ENCODE data around the gene ZMIZ1. TPM values are rescaled to one million over a fixed set of nuclear protein-coding genes. Genes with fewer than 3 reads are reported as not detected.

The ZMIZ1 gene
- total RNA-seq, 2 donors from 2014 or later, result 51.4 to 58.0 TPM

GRCh38 chr10:79193694-79194382 is 125.1 kb downstream of the ZMIZ1 start:
- intact Hi-C loops (cut with DNase I), result loop anchor here (5.0 to 10.0 kb wide), 5 partner anchors 42 to 1147 kb away; no protein-coding TSS in a partner anchor
- no peak for ATAC-seq

DNA sequence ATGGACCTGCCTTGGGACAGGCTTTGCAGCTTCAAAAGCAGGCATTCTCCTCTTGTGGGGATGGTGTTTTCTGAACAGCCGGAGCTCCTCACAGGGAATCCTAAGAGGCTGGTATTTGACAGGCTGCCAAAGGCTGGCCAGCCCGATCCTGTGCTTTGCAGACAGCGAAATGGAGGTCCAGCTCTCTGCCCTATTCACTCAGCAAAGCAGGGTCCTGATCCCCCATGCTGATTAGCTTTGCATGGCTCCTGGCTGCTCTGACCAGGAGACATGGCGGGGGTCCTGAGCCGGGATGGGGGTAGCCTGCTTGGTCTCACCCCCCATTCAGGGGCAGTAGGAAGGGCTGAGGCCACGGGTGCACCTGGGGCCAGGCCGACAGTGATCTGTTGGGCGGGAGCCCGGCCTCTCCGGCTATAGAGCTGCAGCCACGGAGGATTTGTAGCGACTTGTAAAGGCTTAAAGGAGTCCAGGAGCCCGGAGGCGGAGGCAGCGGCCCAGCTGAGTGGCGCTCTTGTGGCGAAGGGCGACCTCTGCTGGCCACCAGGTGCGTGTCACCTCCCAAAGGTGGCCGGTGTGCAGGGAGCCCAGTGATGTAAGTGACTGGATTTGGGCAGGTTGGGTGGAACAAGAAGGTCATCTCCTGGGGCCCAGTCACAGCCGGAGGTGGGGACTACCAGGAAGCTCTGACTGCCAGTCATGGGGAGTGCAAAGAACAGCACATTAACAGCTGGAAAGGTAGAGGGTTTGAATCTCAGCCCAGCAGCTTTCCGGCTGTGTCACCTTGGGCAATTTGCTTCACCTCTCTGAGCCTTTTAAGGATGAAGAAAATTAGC is 126.5 kb downstream of the ZMIZ1 start:
- intact Hi-C loops (cut with DNase I), result loop anchor here (5.0 to 10.0 kb wide), 4 partner anchors 218 to 983 kb away; no protein-coding TSS in a partner anchor
- ATAC-seq (peak; percentile 78 to 88), DNase-seq (peak; percentile 88)

More at GRCh38 chr10:79193694-79194382, 125.1 kb downstream of the ZMIZ1 start:
- no peak for DNase-seq

DNA sequence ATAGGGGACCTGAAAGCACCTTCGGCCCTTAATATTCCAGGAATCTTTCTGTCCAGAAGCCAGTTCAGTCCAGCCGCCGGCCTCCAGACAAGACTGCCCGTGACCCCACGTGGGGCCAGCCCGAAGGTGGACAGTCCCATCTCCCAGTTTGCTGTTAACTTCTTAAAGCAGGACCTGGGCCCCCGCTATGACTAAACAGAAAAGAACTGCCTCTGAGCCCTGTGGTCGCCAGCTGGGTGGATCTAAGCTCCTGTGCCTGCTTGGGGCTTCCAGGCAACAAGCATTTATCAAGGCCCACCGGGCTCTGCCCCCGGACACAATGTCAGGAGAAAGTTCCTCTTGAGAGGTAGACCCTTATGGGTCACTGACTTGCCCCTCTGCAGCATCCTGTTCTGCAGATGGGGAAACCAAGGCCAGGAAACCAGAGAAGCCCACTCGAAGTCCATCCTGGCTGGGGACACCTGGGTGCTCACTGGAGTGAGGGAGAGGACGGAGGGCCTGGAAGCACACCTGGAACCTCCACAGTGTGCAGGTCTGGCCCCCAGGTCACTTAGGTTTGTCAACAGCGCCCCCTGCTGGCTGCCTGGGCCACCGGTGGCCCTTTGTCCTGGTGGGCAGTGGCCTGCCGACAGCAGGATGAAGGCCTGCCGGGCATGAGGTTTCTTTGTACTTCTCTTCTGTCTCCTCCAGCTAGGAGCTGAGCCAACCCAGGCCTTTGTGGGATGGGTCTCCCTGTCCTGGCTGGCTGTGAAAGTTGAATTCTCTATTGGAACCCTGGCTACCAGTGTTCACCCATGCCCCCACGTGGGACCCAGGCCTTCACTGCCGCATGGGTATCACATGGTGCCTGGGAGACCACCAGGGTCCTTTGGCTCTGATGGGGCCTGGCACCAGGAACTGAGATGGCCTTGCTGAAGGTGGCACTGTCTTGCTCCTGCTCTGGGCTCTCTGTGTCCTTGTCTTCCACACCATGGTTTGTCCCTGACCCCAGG is 128.0 kb downstream of the ZMIZ1 start:
- DNase-seq (peak; percentile 82), ATAC-seq (peak; percentile 47 to 48)
- intact Hi-C loops (cut with DNase I), result loop anchor here (5.0 to 10.0 kb wide), 4 partner anchors 219 to 984 kb away; no protein-coding TSS in a partner anchor

GRCh38 chr10:79197558-79197957 is 128.8 kb downstream of the ZMIZ1 start:
- intact Hi-C loops (cut with DNase I), result loop anchor here (5.0 to 10.0 kb wide), 4 partner anchors 220 to 985 kb away; no protein-coding TSS in a partner anchor
- ATAC-seq, result no peak

DNA sequence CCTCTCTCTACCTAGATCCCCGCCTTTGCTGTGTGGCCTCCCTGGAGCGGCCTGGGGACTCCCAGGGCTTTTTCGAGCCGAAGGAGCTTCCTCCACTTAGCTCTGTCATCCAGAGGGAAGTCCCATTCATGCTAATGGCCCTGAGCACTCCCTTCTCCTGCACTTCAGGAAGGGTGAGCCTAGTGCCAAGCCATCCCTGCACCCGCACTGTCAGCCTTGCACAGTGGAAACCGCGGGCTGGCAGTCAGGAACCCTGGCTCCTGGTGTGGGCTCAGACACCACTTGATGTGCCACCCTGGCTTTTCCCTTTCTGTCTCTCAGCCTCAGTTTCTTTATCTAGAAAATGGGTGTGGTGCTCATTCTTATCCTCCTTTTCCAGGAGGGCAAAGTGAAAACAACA is 131.6 kb downstream of the ZMIZ1 start:
- no peak for ATAC-seq
- intact Hi-C loops (cut with DNase I), result no loop called here
- DNase-seq, result no peak

More at GRCh38 chr10:79197558-79197957, 128.8 kb downstream of the ZMIZ1 start:
- no peak for DNase-seq

DNA sequence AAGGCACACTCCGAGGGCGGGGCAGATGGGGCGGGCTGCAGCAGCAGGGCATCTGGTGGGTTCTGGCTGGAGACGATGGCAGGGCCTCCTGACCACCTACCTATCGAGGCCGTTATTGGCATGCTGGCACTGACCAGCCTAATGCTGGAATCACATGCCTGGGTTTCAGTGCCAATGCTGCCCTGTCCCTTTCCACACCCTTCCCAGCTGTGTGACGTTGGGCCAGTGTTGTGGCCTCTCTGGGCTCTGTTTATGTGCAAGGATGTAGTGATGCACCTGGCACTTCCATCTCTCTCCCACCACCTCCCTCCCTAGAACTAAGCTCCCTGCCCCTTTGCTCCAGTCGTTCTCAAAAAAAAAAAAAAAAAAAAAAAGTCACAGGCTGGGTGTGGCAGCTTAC is 132.9 kb downstream of the ZMIZ1 start:
- ATAC-seq, result no peak
- DNase-seq, result no peak
- intact Hi-C loops (cut with DNase I), result no loop called here

DNA sequence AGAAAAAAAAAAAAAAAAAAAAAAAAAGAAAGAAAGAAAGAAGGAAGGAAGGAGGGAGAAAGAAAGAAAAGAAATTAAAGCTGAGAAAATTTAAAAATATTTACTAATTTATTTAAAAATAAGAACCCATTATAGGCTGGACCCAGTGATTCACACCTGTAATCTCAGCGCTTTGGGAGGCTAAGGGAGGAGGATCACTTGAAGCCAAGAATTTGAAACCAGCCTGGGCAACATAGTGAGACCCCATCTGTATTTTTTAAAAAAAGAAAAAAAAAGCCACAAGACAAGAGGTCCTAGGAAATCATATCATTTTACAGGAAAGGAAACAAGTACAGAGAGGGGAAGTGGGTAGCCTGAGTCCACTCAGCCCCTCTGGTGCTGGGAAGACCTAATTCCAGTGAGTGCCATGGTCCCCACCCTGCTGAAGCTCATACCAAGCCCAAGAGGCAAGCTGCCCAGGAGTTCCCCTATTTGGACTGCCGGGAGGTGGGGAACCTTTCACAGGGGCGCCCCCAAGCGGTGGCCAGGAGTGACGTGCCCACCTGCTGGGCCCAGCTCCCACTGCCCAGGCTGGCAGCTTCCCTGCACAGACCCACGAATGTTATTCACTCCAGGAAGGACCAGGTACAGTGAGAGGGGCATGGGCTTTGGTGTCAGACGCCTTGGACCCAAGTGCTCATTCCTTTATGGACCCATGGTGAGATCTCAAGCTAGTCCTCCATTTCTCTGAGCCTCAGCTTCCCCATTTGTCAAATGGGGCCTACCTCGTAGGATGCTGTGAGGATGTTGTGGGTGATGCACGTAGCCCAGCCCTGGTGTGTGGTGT is 133.6 kb downstream of the ZMIZ1 start:
- intact Hi-C loops (cut with DNase I), result no loop called here
- DNase-seq, result peak; percentile 59

GRCh38 chr10:79203014-79203644 is 134.4 kb downstream of the ZMIZ1 start:
- peak in 1 of 2 donors; percentile 34 for ATAC-seq
- intact Hi-C loops (cut with DNase I), result no loop called here
- DNase-seq, result no peak

More for the DNA sequence above, 133.6 kb downstream of the ZMIZ1 start:
- ATAC-seq, result peak; percentile 43 to 50

GRCh38 chr10:79203833-79204232 is 135.1 kb downstream of the ZMIZ1 start:
- DNase-seq, result no peak
- intact Hi-C loops (cut with DNase I), result no loop called here
- peak; percentile 37 to 65 for ATAC-seq

- DNase-seq (no peak), ATAC-seq (no peak)
- intact Hi-C loops (cut with DNase I), result no loop called here
Measured at GRCh38 chr10:79206300-79207095, 137.7 kb downstream of the ZMIZ1 start.

DNA sequence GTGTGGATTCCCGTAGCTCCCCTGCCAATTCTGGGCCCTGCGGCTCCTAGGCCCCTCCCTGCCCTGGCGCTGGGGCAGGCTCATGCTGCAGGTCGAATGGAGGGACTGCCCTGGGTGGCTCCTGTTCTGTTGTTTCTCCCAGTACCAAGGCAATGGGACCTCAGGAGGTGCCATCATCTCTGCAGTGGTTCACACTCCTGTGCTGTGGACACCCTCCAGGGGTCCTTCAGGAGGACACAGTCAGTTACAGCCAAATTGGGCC is 138.3 kb downstream of the ZMIZ1 start:
- DNase-seq (no peak), ATAC-seq (no peak)
- intact Hi-C loops (cut with DNase I), result no loop called here

DNA sequence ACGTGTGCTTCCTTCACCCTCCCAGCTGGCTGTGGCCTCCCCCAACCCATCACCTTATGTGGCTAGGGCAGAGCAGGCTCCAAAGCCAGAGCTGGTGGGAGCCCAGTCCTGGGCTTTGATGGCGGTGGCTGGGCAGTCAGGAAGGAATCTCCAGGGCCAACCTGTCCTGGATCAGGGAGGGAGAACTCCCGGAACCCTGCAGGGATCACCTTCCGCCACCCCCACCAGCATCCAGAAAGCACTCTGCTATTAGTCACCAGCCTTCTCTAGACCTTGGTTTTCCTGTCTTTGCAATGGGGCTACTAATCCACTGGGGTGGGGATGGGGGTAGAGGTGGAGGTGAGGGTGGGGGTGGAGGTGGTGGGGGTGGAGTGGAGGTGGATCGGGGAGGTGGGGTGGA is 139.0 kb downstream of the ZMIZ1 start:
- intact Hi-C loops (cut with DNase I), result no loop called here
- DNase-seq (no peak), ATAC-seq (no peak)

DNA sequence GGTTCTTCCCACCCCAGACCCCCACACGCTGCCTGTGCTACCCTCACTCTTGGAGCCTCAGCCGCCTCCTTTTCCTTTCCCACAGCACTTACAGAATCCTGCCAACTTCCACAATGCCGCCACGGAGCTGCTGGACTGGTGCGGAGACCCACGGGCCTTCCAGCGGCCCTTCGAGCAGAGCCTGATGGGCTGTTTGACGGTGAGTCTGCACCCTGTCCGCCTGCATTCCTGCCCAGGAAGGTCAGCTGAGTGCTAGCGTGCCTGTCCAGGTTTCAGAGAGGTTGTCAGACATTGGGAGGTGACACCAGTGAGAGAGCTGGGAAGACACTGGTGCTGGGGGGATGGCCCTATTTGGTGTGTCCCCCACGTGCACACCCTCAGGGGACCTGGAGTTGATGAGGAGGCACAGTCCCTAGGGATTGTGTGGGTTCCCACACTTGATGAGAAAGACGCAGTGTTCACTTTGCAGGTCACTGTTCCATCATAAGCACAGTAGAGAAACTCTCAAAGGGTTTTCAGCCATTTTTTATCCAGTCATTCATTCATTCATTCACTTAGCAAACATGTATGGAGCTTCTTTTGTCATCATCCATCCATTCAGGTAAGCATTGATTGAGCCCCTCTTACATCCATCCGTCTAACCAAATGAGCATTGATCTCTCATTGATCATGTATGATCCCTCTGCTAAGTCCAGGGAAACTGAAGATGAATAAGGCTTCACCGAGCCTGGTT is 139.7 kb downstream of the ZMIZ1 start:
- intact Hi-C loops (cut with DNase I), result no loop called here

GRCh38 chr10:79209340-79209739 is 140.6 kb downstream of the ZMIZ1 start:
- DNase-seq, result no peak
- no peak for ATAC-seq
- intact Hi-C loops (cut with DNase I), result no loop called here

More for the DNA sequence above, 139.7 kb downstream of the ZMIZ1 start:
- no peak for ATAC-seq
- no peak for DNase-seq

DNA sequence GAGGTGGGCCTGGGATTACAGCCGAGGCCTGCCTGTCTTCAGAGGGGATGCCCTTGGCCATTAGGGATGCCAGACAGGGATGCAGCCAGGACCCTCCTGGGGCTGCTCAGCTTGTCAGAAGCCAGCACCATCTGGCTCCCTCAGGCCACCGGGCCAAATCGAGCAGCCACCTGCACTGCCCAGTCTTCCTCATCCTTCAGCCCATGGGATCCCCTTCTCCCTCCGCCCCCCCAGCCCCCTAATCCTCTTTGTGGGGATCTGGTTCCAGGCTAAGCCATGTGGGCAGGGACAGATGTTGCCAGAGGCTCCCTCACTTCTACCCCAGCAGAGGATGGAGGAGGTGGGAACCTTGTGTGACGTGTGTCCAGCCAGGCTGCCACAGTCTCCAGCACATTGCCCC is 141.1 kb downstream of the ZMIZ1 start:
- intact Hi-C loops (cut with DNase I), result no loop called here
- DNase-seq, result no peak
- ATAC-seq, result no peak

GRCh38 chr10:79210672-79211071 is 141.9 kb downstream of the ZMIZ1 start:
- intact Hi-C loops (cut with DNase I), result no loop called here
- DNase-seq, result no peak
- no peak for ATAC-seq

All from left cardiac atrium (tissue), 4 donors.